Activated CD8-positive, alpha-beta T cell treated with anti-CD3 and anti-CD28 coated beads for 36 hours (primary cell): Measurements from ENCODE around the gene FRMD4B. TPM values are rescaled to one million over a fixed set of nuclear protein-coding genes. Genes with fewer than 3 reads are reported as not detected.

Source experiments
- ATAC-seq: fragments of 200-7000 bp; cut with Tn5 transposase; one replicate; pipeline ENCODE4 v1.10.0; 2021; ENCODE audit warnings: mild to moderate bottlenecking, moderate library complexity
- CTCF ChIA-PET: fragments of 350-600 bp; sonication (Branson Sonifier 250); formaldehyde crosslinking; loops from one replicate; lab custom pipeline; 2021; ENCODE audit warnings: antibody characterized with exemption; lab: Charles Lee
- POLR2A ChIA-PET: fragments of 350-600 bp; sonication (Branson Sonifier 250); formaldehyde crosslinking; loops from one replicate; lab custom pipeline; 2021; ENCODE audit warnings: antibody characterized with exemption; lab: Charles Lee
- DNase-seq: peaks from one replicate; pipeline ENCODE4 v3.0.0-alpha.2; 2020
- H3K27ac Mint-ChIP-seq: one replicate; pipeline ENCODE4 v1.8.0; 2021; ENCODE audit warnings: mild to moderate bottlenecking, mixed read lengths
- H3K27me3 Mint-ChIP-seq: one replicate; pipeline ENCODE4 v1.8.0; 2021; ENCODE audit warnings: mixed read lengths
- H3K36me3 Mint-ChIP-seq: one replicate; pipeline ENCODE4 v1.8.0; 2021; ENCODE audit warnings: low read depth, mixed read lengths
- H3K4me1 Mint-ChIP-seq: one replicate; pipeline ENCODE4 v1.8.0; 2021; ENCODE audit warnings: low read depth, mixed read lengths
- H3K4me3 Mint-ChIP-seq: one replicate; pipeline ENCODE4 v1.8.0; 2021; ENCODE audit warnings: mild to moderate bottlenecking, moderate library complexity, mixed read lengths
- H3K9me3 Mint-ChIP-seq: one replicate; pipeline ENCODE4 v1.8.0; 2021; ENCODE audit warnings: mixed read lengths
- CTCF ChIP-seq: fragments of 200-600 bp; IDR thresholded peaks from one replicate; pipeline ENCODE4 v1.8.0; 2022; ENCODE audit warnings: antibody characterized with exemption, mild to moderate bottlenecking
- intact Hi-C: fragments of 100-400 bp; cut with micrococcal nuclease; formaldehyde crosslinking; loops from one replicate; pipeline ENCODE4 v1.10.0; 2022
- total RNA-seq, 2 experiments: library from RNA; stranded (reverse); gene quantifications; one replicate each; pipeline ENCODE4 v1.2.3, GENCODE V29; 2021

The FRMD4B gene
- total RNA-seq, 2 experiments from 2014 or later = 11.7 to 11.8 TPM

GRCh38 chr3:69180869-69181591 lies 204.9 kb downstream of the FRMD4B start:
- ATAC-seq (no peak), DNase-seq (no peak)
- CTCF ChIA-PET = interaction anchor here (1.3 kb wide), 1 partner anchor 61 kb away, joined by 3 read pairs; no protein-coding TSS in a partner anchor
- Mint-ChIP-seq H3K9me3 (no peaks in the 10 kb centered on the region), H3K27me3 (no peaks in the 10 kb centered on the region), H3K4me3 (no peak overlapping the region), H3K27ac (no peak overlapping the region), H3K36me3 (peaks cover 40% of the 10 kb centered on the region), H3K4me1 (peaks cover 18% of the 10 kb centered on the region)
- POLR2A ChIA-PET = no interaction called here
- intact Hi-C loops = no loop called here
- TF ChIP-seq CTCF = no peak

- ATAC-seq (no peak), DNase-seq (no peak)
- no peak overlapping the region for H3K27ac Mint-ChIP-seq
- CTCF ChIA-PET = interaction anchor here (1.4 to 1.5 kb wide), 2 partner anchors 18 to 126 kb away, joined by 6 to 9 read pairs; no protein-coding TSS in a partner anchor
- no peak for TF ChIP-seq CTCF
- no peaks in the 10 kb centered on the region for H3K9me3 Mint-ChIP-seq
- intact Hi-C loops = no loop called here
- H3K36me3 Mint-ChIP-seq = peaks cover 36% of the 10 kb centered on the region
- H3K27me3 Mint-ChIP-seq = no peaks in the 10 kb centered on the region
- H3K4me1 Mint-ChIP-seq = peaks cover 18% of the 10 kb centered on the region
- H3K4me3 Mint-ChIP-seq = no peak overlapping the region
- POLR2A ChIA-PET = interaction anchor here (1.7 kb wide), 1 partner anchor 125 kb away, joined by 4 read pairs; no protein-coding TSS in a partner anchor
Observed at GRCh38 chr3:69179740-69180372, 206.0 kb downstream of the FRMD4B start.

GRCh38 chr3:69178838-69179739 lies 206.8 kb downstream of the FRMD4B start:
- ChIA-PET POLR2A (interaction anchor here (0.7 to 1.7 kb wide), 3 partner anchors 83 to 138 kb away, joined by 3 to 4 read pairs (median 3); no protein-coding TSS in a partner anchor), CTCF (interaction anchor here (1.3 to 1.5 kb wide), 3 partner anchors 16 to 127 kb away, joined by 4 to 9 read pairs (median 6); no protein-coding TSS in a partner anchor)
- intact Hi-C loops = no loop called here
- ATAC-seq = peak; percentile 17
- no peak overlapping the region for H3K4me3 Mint-ChIP-seq
- DNase-seq = no peak
- H3K9me3 Mint-ChIP-seq = no peaks in the 10 kb centered on the region
- no peak for TF ChIP-seq CTCF
- peaks cover 36% of the 10 kb centered on the region for H3K36me3 Mint-ChIP-seq
- H3K27ac Mint-ChIP-seq = no peak overlapping the region
- H3K4me1 Mint-ChIP-seq = peaks cover 18% of the 10 kb centered on the region
- no peaks in the 10 kb centered on the region for H3K27me3 Mint-ChIP-seq

- DNase-seq = no peak
- H3K36me3 Mint-ChIP-seq = peaks cover 38% of the 10 kb centered on the region
- ATAC-seq = no peak
- intact Hi-C loops = no loop called here
- H3K9me3 Mint-ChIP-seq = no peaks in the 10 kb centered on the region
- H3K4me3 Mint-ChIP-seq = no peak overlapping the region
- H3K27me3 Mint-ChIP-seq = no peaks in the 10 kb centered on the region
- ChIA-PET POLR2A (interaction anchor here (1.1 kb wide), 1 partner anchor 84 kb away, joined by 3 read pairs; no protein-coding TSS in a partner anchor), CTCF (interaction anchor here (1.3 to 1.4 kb wide), 2 partner anchors 17 to 128 kb away, joined by 4 to 9 read pairs; no protein-coding TSS in a partner anchor)
- no peak for TF ChIP-seq CTCF
- no peak overlapping the region for H3K27ac Mint-ChIP-seq
- H3K4me1 Mint-ChIP-seq = peaks cover 17% of the 10 kb centered on the region
Observed at GRCh38 chr3:69178082-69178481, 207.8 kb downstream of the FRMD4B start.
